K562 (cell line): ENCODE measurements around the gene PCNX3. TPM values are rescaled to one million over a fixed set of nuclear protein-coding genes. Genes with fewer than 3 reads are reported as not detected.

ENCODE experiments used
- ATAC-seq: fragments of 200-7000 bp; cut with Tn5 transposase; 3 replicates; pipeline ENCODE4 v1.9.1; 2020; ENCODE audit warnings: moderate library complexity
- BruUV-seq: library from RNA; stranded (reverse); fragments of 400-500 nt; replicated peaks from 2 replicates; lab custom pipeline; 2021; lab: Mats Ljungman, UMichigan
- CTCF ChIA-PET: fragments of 300-600 bp; formaldehyde crosslinking; extraction: SDS; loops from one replicate; lab custom pipeline; 2021; ENCODE audit warnings: low intra/inter-chr PET ratio; lab: Yijun Ruan, JAX
- POLR2A ChIA-PET: fragments of 300-600, 350-650 bp; sonication (Branson Sonifier 250); formaldehyde crosslinking; extraction: SDS; loops from one replicate; lab custom pipeline; 2021; ENCODE audit warnings: antibody characterized with exemption, inconsistent platforms; lab: Yijun Ruan, JAX
- DNase-seq, 4 experiments: peaks; one replicate each; pipeline versions ENCODE4 v3.0.0 to v3.0.0-alpha.2; 2011 to 2018; ENCODE audit warnings: low spot score in 3 of 4, mixed read lengths in 3 of 4; ENCODE audit errors: extremely low read depth in 1 of 4
- FAIRE-seq: peaks from 2 replicates; lab custom pipeline; 2011; peaks lifted over from hg19 to GRCh38; lab: Jason Lieb, UNC
- H2AFZ ChIP-seq: 2 replicates; pipeline ENCODE4 v1.6.0; 2011; ENCODE audit warnings: low read depth, low read length, control low read depth, inconsistent platforms
- H3K27ac ChIP-seq: fragments of 200-600 bp; 3 replicates; pipeline ENCODE4 v1.8.0; 2011; ENCODE audit warnings: low read depth, mild to moderate bottlenecking, control low read depth, inconsistent platforms, low read length, moderate library complexity, mixed read lengths; ENCODE audit errors: extremely low read depth
- H3K27me3 ChIP-seq, 2 experiments: fragments of 300-600 bp in 1 of 2; 2 replicates in 1 of 2; 3 replicates in 1 of 2; pipeline versions ENCODE4 v1.6.0 to v1.8.0; 2011; ENCODE audit warnings: inconsistent platforms in 2 of 2, low read length in 2 of 2, mild to moderate bottlenecking in 1 of 2, mixed read lengths in 1 of 2, moderate library complexity in 1 of 2; ENCODE audit not compliant: control insufficient read depth in 2 of 2, insufficient read depth in 2 of 2
- H3K36me3 ChIP-seq: fragments of 300-600 bp; 3 replicates; pipeline ENCODE4 v1.8.0; 2011; ENCODE audit warnings: mild to moderate bottlenecking, low read length, inconsistent platforms; ENCODE audit not compliant: control insufficient read depth, insufficient read depth
- H3K4me1 ChIP-seq, 2 experiments: fragments of 200-600 bp in 1 of 2; replicated peaks in 1 of 2; 2 replicates in 1 of 2; 3 replicates in 1 of 2; pipeline versions ENCODE4 v1.5.1 to v1.8.0; 2011; ENCODE audit warnings: inconsistent platforms in 2 of 2, low read length in 2 of 2, mild to moderate bottlenecking in 1 of 2, mixed read lengths in 1 of 2, moderate library complexity in 1 of 2; ENCODE audit not compliant: control insufficient read depth in 2 of 2, insufficient read depth in 2 of 2
- H3K4me2 ChIP-seq: 2 replicates; pipeline ENCODE4 v1.6.1; 2011; ENCODE audit warnings: low read length, control low read depth, inconsistent platforms, mixed read lengths; ENCODE audit not compliant: insufficient read depth
- H3K4me3 ChIP-seq: fragments of 200-600 bp; sonication (generic), shearing (Covaris generic); 2 replicates; pipeline ENCODE4 v1.5.1; 2016; ENCODE audit warnings: control low read depth, inconsistent platforms
- H3K79me2 ChIP-seq: fragments of 200-600 bp; 3 replicates; pipeline ENCODE4 v1.8.0; 2011; ENCODE audit warnings: low read length, inconsistent platforms; ENCODE audit not compliant: control insufficient read depth, insufficient read depth
- H3K9ac ChIP-seq, 2 experiments: 2 replicates each; pipeline versions ENCODE4 v1.6.0 to v1.6.1; 2011; ENCODE audit warnings: low read depth in 2 of 2, low read length in 2 of 2, control low read depth in 1 of 2, inconsistent platforms in 1 of 2, mild to moderate bottlenecking in 1 of 2, mixed read lengths in 1 of 2; ENCODE audit not compliant: insufficient read depth in 1 of 2
- H3K9me1 ChIP-seq: one replicate; pipeline ENCODE4 v1.6.0; 2011; ENCODE audit warnings: inconsistent platforms, mild to moderate bottlenecking, low read length, moderate library complexity; ENCODE audit not compliant: control insufficient read depth, insufficient read depth
- H3K9me3 ChIP-seq: replicated peaks from 2 replicates; pipeline ENCODE4 v1.5.1; 2011; ENCODE audit warnings: low read depth, low read length, inconsistent platforms; ENCODE audit not compliant: control insufficient read depth, insufficient read depth
- H4K20me1 ChIP-seq: replicated peaks from 2 replicates; pipeline ENCODE4 v1.6.1; 2011; ENCODE audit warnings: low read length, inconsistent platforms, mixed read lengths; ENCODE audit not compliant: control insufficient read depth, insufficient read depth
- BRD9 ChIP-seq: fragments of 450-650 bp; IDR thresholded peaks from 2 replicates; pipeline ENCODE4 v1.6.1; 2018; ENCODE audit warnings: low read depth; ENCODE audit not compliant: partially characterized antibody
- CAMTA2 ChIP-seq: fragments of 250-450 bp; sonication (Bioruptor Pico); conservative IDR thresholded peaks from 2 replicates; pipeline ENCODE4 v1.5.1; 2022
- CC2D1A ChIP-seq: fragments of 450-650 bp; IDR thresholded peaks from 2 replicates; pipeline ENCODE4 v1.6.1; 2017; ENCODE audit warnings: mild to moderate bottlenecking
- CREBBP ChIP-seq: IDR thresholded peaks from one replicate; pipeline ENCODE4 v1.6.1; 2012; ENCODE audit warnings: low read depth, mild to moderate bottlenecking, control low read depth, inconsistent platforms, low read length
- FOSL1 ChIP-seq: fragments of 200-800 bp; sonication (Bioruptor generic); conservative IDR thresholded peaks from 2 replicates; pipeline ENCODE4 v1.6.1; 2016; ENCODE audit warnings: missing genetic modification characterization, missing compliant biosample characterization
- HDAC8 ChIP-seq: fragments of 450-650 bp; IDR thresholded peaks from 2 replicates; pipeline ENCODE4 v1.6.1; 2016; ENCODE audit warnings: mild to moderate bottlenecking, missing genetic modification characterization, moderate library complexity, missing compliant biosample characterization
- KHSRP ChIP-seq: fragments of 450-650 bp; IDR thresholded peaks from 2 replicates; pipeline ENCODE4 v1.6.1; 2017
- MAFF ChIP-seq: IDR thresholded peaks from 2 replicates; pipeline ENCODE4 v1.6.1; 2012; ENCODE audit warnings: low read length, improper control_type of control experiment
- NFIC ChIP-seq: fragments of 450-650 bp; IDR thresholded peaks from 2 replicates; pipeline ENCODE4 v1.6.1; 2017; ENCODE audit warnings: mild to moderate bottlenecking, inconsistent platforms
- POLR2AphosphoS5 ChIP-seq: IDR thresholded peaks from 2 replicates; pipeline ENCODE4 v1.6.1; 2011; ENCODE audit warnings: mild to moderate bottlenecking, low read depth, low read length, moderate library complexity; ENCODE audit not compliant: control insufficient read depth, insufficient read depth
- PTRF ChIP-seq: fragments of 450-650 bp; IDR thresholded peaks from 2 replicates; pipeline ENCODE4 v1.6.1; 2016; ENCODE audit warnings: mild to moderate bottlenecking, missing genetic modification characterization, missing compliant biosample characterization
- RNF2 ChIP-seq: sonication (generic); IDR thresholded peaks from 2 replicates; pipeline ENCODE4 v1.6.1; 2016
- SIN3A ChIP-seq, 2 experiments: fragments of 150-350 bp in 1 of 2; IDR thresholded peaks; 2 replicates each; pipeline ENCODE4 v1.6.1; 2011 to 2016; ENCODE audit warnings: borderline replicate concordance in 2 of 2, low read depth in 2 of 2, low read length in 2 of 2, mild to moderate bottlenecking in 2 of 2, moderate library complexity in 2 of 2; ENCODE audit not compliant: control insufficient read depth in 1 of 2
- SMARCB1 ChIP-seq: IDR thresholded peaks from 2 replicates; pipeline ENCODE4 v1.6.1; 2011; ENCODE audit warnings: improper control_type of control experiment, low read depth; ENCODE audit not compliant: insufficient read length
- SRSF3 ChIP-seq: fragments of 200-400 bp; formaldehyde crosslinking; IDR thresholded peaks from 2 replicates; pipeline ENCODE4 v1.6.1; 2016; ENCODE audit warnings: mild to moderate bottlenecking, low read length, moderate library complexity; ENCODE audit not compliant: insufficient read depth
- TBL1XR1 ChIP-seq, 2 experiments: IDR thresholded peaks; 2 replicates each; pipeline ENCODE4 v1.6.1; 2012; ENCODE audit warnings: improper control_type of control experiment in 2 of 2, low read length in 2 of 2, mild to moderate bottlenecking in 1 of 2
- TCF7L2 ChIP-seq: fragments of 150-350 bp; IDR thresholded peaks from 2 replicates; pipeline ENCODE4 v1.6.1; 2016; ENCODE audit warnings: low read depth, mild to moderate bottlenecking, low read length, moderate library complexity
- TGIF2 ChIP-seq: sonication (generic); formaldehyde crosslinking; IDR thresholded peaks from 2 replicates; pipeline ENCODE4 v1.8.1; 2022; ENCODE audit warnings: mild to moderate bottlenecking, missing genetic modification reagents, moderate library complexity
- ZNF12 ChIP-seq: sonication (generic); formaldehyde crosslinking; IDR thresholded peaks from 2 replicates; pipeline ENCODE4 v1.4.0; 2020; ENCODE audit warnings: mild to moderate bottlenecking, missing genetic modification reagents
- ZNF41 ChIP-seq: fragments of 250-450 bp; sonication (Bioruptor Pico); conservative IDR thresholded peaks from 2 replicates; pipeline ENCODE4 v1.4.0; 2020; ENCODE audit warnings: mild to moderate bottlenecking
- ZSCAN32 ChIP-seq: fragments of 450-650 bp; formaldehyde crosslinking; IDR thresholded peaks from 2 replicates; pipeline ENCODE4 v1.4.0; 2020; ENCODE audit warnings: mild to moderate bottlenecking, moderate library complexity
- WGBS: fragments of 100-300 bp; shearing (Covaris generic); methylation state at CpG from one replicate; pipeline ENCODE4 v1.1.6; 2016; ENCODE audit warnings: low coverage, mixed read lengths; ENCODE audit not compliant: insufficient coverage; ENCODE audit errors: missing lambda C conversion rate; 5-methylcytosine and 5-hydroxymethylcytosine counted together
- in situ Hi-C: fragments of 300-500 bp; cut with MboI; formaldehyde crosslinking; loops from 4 replicates; pipeline ENCODE4 v1.15.0; 2018; ENCODE audit warnings: inconsistent platforms, mixed read lengths
- intact Hi-C: fragments of 100-400 bp; cut with micrococcal nuclease; formaldehyde crosslinking; loops from 2 replicates; pipeline ENCODE4 v1.14.2; 2022
- polyA plus RNA-seq, 8 experiments: library from polyadenylated mRNA; depleted of rRNA in 4 of 8; stranded (reverse) in 5 of 8; unstranded in 3 of 8; fragments of >200 nt; fragmentation: Nextera tagmentation in 2 of 8; fragmentation: Illumina TruSeq in 1 of 8; extraction: Ambion mirVana in 2 of 8; extraction: Trizol in 1 of 8; gene quantifications; 2 replicates each; pipeline versions ENCODE4 v1.2.1 to v1.2.3, GENCODE V29; 2011 to 2014; ENCODE audit warnings: inconsistent platforms in 1 of 8, missing spikeins in 1 of 8
- total RNA-seq, 7 experiments: library from RNA; depleted of rRNA in 6 of 7; stranded (reverse); fragments of >200 nt in 6 of 7; fragmentation: Illumina TruSeq in 2 of 7; extraction: Trizol in 2 of 7; gene quantifications; 2 replicates each; pipeline versions ENCODE4 v1.2.1 to v1.2.3, GENCODE V29; 2011 to 2021; ENCODE audit warnings: low replicate concordance in 1 of 7
- TF ChIP-seq, protein P1 (sequence below), 3 experiments: fragments of 200-800 bp in 1 of 3; sonication (Bioruptor generic) in 1 of 3; sonication (generic) in 1 of 3; formaldehyde crosslinking in 1 of 3; IDR thresholded peaks; 2 replicates each; pipeline versions ENCODE4 v1.6.1 to v1.8.0; 2016 to 2022; ENCODE audit warnings: mild to moderate bottlenecking in 2 of 3, missing compliant biosample characterization in 2 of 3, missing genetic modification characterization in 2 of 3, missing genetic modification reagents in 1 of 3

Gene PCNX3
- total and polyA plus RNA-seq, 9 of the 15 experiments (the other 6 are each of a cell fraction or from before 2014, with no cell fraction given), result 0.11 to 47.8 (median 12.8) TPM

DNA sequence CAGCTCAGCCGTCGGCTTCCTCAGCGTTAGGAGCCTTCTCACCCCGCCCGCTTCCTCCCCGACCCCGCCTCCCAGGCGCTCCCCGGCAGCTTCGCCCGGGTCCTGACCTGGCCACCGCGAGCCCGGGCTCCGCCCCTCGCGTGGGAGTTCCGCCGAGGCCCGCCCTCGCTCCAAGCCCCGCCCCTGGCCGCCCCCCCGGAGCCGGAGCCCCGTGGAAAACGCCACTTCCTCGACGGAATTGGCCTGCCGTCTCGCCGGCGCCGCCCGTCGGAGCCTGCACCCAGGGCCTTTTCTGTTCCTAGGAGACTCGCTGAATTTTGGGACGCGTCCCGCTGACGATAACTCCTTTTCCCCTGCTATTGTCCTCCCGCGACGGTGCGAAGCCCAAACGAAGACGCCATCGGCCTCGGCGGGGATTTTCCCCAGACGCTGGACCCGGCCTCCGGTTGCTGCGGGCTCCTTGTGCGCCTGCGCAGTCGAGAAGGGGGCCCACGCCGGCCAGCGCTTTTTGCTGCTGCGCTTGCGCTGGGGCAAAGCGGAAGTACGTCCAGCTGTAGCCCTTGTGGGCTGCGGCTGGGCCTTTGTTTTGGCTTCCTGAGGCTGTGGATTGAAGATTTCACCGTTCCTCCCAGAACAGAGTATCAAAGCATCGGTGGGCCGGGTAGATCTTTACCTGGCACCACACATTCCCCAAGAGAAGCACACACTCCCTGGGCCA is 37.1 kb downstream of the PCNX3 start:
- H3K9ac ChIP-seq, result peak overlapping the region; percentile 74 to 95
- H3K79me2 ChIP-seq, result no peaks in the 10 kb centered on the region
- TSS peak; percentile 62 for BruUV-seq
- H3K27me3 ChIP-seq, result no peaks in the 10 kb centered on the region
- peak overlapping the region; percentile 92 for H3K27ac ChIP-seq
- H3K9me3 ChIP-seq, result no peaks in the 10 kb centered on the region
- peaks cover 78% of the 10 kb centered on the region; the same call in 2 of the 3 replicates for H3K36me3 ChIP-seq
- peak overlapping the region; percentile 94 for H2AFZ ChIP-seq
- DNase-seq (peak; percentile 95 to 99 (median 98)), ATAC-seq (peak; percentile 93), FAIRE-seq (peak; percentile 96)
- H3K4me3 ChIP-seq, result peak overlapping the region; percentile 46
- intact Hi-C loops, result loop anchor here (2.0 kb wide), 1 partner anchor 14 kb away; the partner anchor contains the start of gene SIPA1
- H3K4me1 ChIP-seq, result peaks cover 29 to 55% of the 10 kb centered on the region in 2 experiments
- in situ Hi-C loops, result no loop called here
- CTCF ChIA-PET, result no interaction called here
- H3K9me1 ChIP-seq, result no peaks in the 10 kb centered on the region
- 0 out of 2 replicates have a peak, but pooled peaks cover 8% of the 10 kb centered on the region for H4K20me1 ChIP-seq
- POLR2A ChIA-PET, result interaction anchor here (0.6 to 5.0 kb wide), 22 partner anchors 8 to 523 kb away, joined by 3 to 56 read pairs (median 3); partner anchors contain the start of genes EHBP1L1, NEAT1, PCNX3 and RELA
- 1% methylated on average over 43 of the region's 68 CpGs for WGBS
- H3K4me2 ChIP-seq, result peak overlapping the region; percentile 84
- no peak; the same call in 1 of the 2 replicates for TF ChIP-seq ZNF12 (CRISPR knock-in tag)
- TF ChIP-seq TGIF2 (CRISPR knock-in tag), result no peak
- TF ChIP-seq SIN3A (IDR thresholded peaks at IDR 0.05; ENCODE audit: borderline replicate concordance in 2 of 2, control insufficient read depth in 1 of 2, low read depth in 2 of 2, low read length in 2 of 2), result peak in 1 of 2 experiments; percentile 74; a peak in 2 of 4 replicates
- TF ChIP-seq RNF2, result 0 out of 2 replicates have a peak, but pooled peaks have one; percentile 1
- TF ChIP-seq ZSCAN32 (CRISPR knock-in tag), result 0 out of 2 replicates have a peak, but pooled peaks have one; percentile 19
- TF ChIP-seq ZNF41, result no peak
- TF ChIP-seq BRD9, result no peak
- no peak for TF ChIP-seq TCF7L2
- TF ChIP-seq SRSF3, result no peak
- TF ChIP-seq TBL1XR1 (IDR thresholded peaks at IDR 0.05; ENCODE audit: low read length in 2 of 2), result 0 out of 4 replicates have a peak, but pooled peaks of 1 of the 2 experiments have one; percentile 23
- TF ChIP-seq SMARCB1, result no peak
- TF ChIP-seq NFIC, result peak; percentile 95
- no peak for TF ChIP-seq MAFF
- TF ChIP-seq HDAC8 (tag), result no peak
- no peak for TF ChIP-seq KHSRP
- TF ChIP-seq CAMTA2 (CRISPR knock-in tag), result peak; percentile 13; the same call in 1 of the 2 replicates
- TF ChIP-seq POLR2AphosphoS5, result peak; percentile 54; the same call in 1 of the 2 replicates
- no peak for TF ChIP-seq CC2D1A
- no peak for TF ChIP-seq PTRF
- TF ChIP-seq, protein P1, sequence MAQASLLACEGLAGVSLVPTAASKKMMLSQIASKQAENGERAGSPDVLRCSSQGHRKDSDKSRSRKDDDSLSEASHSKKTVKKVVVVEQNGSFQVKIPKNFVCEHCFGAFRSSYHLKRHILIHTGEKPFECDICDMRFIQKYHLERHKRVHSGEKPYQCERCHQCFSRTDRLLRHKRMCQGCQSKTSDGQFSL (CRISPR knock-in tag; IDR thresholded peaks at IDR 0.05), result no peak
- TF ChIP-seq, protein P1 (tag; IDR thresholded peaks at IDR 0.05), result no peak
- no peak for TF ChIP-seq CREBBP
- TF ChIP-seq FOSL1 (tag), result no peak
